ENCODE data around the gene ERICH4. TPM values are rescaled to one million over a fixed set of nuclear protein-coding genes. Genes with fewer than 3 reads are reported as not detected.
"Not testable (repeated sequence)": the region's sequence is repeated elsewhere in the genome, so short reads cannot be mapped to it uniquely, and the experiment has no call there.

Gene ERICH4
- total and polyA plus RNA-seq, 9 donors, result 0.12 to 3.7 (median 0.36) TPM; not detected in 5

- Histone ChIP-seq H3K27me3 (ENCODE audit: control insufficient read depth, insufficient read depth, low read length) (no peaks in the 10 kb centered on the region), H3K4me3 (ENCODE audit: low read length) (no peak overlapping the region), H3K9me3 (replicated peaks; ENCODE audit: control insufficient read depth, low read depth, low read length) (no peaks in the 10 kb centered on the region), H3K36me3 (ENCODE audit: control insufficient read depth, insufficient read depth, low read length) (no peaks in the 10 kb centered on the region), H3K27ac (ENCODE audit: low read length) (no peak overlapping the region), H3K4me1 (ENCODE audit: control insufficient read depth, insufficient read depth, low read length) (no peaks in the 10 kb centered on the region)
- DNase-seq, result no peak
Observed at GRCh38 chr19:41476583-41476982, 33.6 kb downstream of the ERICH4 start.

GRCh38 chr19:41478171-41478570, 35.2 kb downstream of the ERICH4 start:
- Histone ChIP-seq H3K27ac (ENCODE audit: low read length) (peak overlapping the region; percentile 93), H3K9me3 (replicated peaks; ENCODE audit: control insufficient read depth, low read depth, low read length) (no peaks in the 10 kb centered on the region), H3K4me1 (ENCODE audit: control insufficient read depth, insufficient read depth, low read length) (no peaks in the 10 kb centered on the region), H3K36me3 (ENCODE audit: control insufficient read depth, insufficient read depth, low read length) (no peaks in the 10 kb centered on the region), H3K27me3 (ENCODE audit: control insufficient read depth, insufficient read depth, low read length) (no peaks in the 10 kb centered on the region), H3K4me3 (ENCODE audit: low read length) (peak overlapping the region; percentile 31)
- no peak for DNase-seq
- 59% methylated on average over 7 of the region's 8 CpGs for WGBS (ENCODE audit: insufficient coverage)

- peak; percentile 45 for DNase-seq
- 72% methylated on average over 9 of the region's 15 CpGs for WGBS (ENCODE audit: insufficient coverage)
- Histone ChIP-seq H3K36me3 (ENCODE audit: control insufficient read depth, insufficient read depth, low read length) (no peaks in the 10 kb centered on the region), H3K4me1 (ENCODE audit: control insufficient read depth, insufficient read depth, low read length) (no peaks in the 10 kb centered on the region), H3K27ac (ENCODE audit: low read length) (peak overlapping the region; percentile 93), H3K27me3 (ENCODE audit: control insufficient read depth, insufficient read depth, low read length) (no peaks in the 10 kb centered on the region), H3K4me3 (ENCODE audit: low read length) (peak overlapping the region; percentile 31), H3K9me3 (replicated peaks; ENCODE audit: control insufficient read depth, low read depth, low read length) (no peaks in the 10 kb centered on the region)
Observed at GRCh38 chr19:41478875-41479756, 36.2 kb downstream of the ERICH4 start.

GRCh38 chr19:41479757-41480191, 36.8 kb downstream of the ERICH4 start:
- WGBS (ENCODE audit: insufficient coverage), result 77% methylated on average over 7 of the region's 8 CpGs
- peak overlapping the region; percentile 93 for H3K27ac ChIP-seq (ENCODE audit: low read length)
- H3K27me3 ChIP-seq (ENCODE audit: control insufficient read depth, insufficient read depth, low read length), result no peaks in the 10 kb centered on the region
- H3K4me1 ChIP-seq (ENCODE audit: control insufficient read depth, insufficient read depth, low read length), result no peaks in the 10 kb centered on the region
- peak; percentile 28 for DNase-seq
- no peak overlapping the region for H3K4me3 ChIP-seq (ENCODE audit: low read length)
- no peaks in the 10 kb centered on the region for H3K9me3 ChIP-seq (replicated peaks; ENCODE audit: control insufficient read depth, low read depth, low read length)
- H3K36me3 ChIP-seq (ENCODE audit: control insufficient read depth, insufficient read depth, low read length), result no peaks in the 10 kb centered on the region

- no peaks in the 10 kb centered on the region for H3K9me3 ChIP-seq (replicated peaks; ENCODE audit: control insufficient read depth, low read depth, low read length)
- H3K4me3 ChIP-seq (ENCODE audit: low read length), result no peak overlapping the region
- peak; percentile 21 for DNase-seq
- 81% methylated on average over 10 of the region's 12 CpGs for WGBS (ENCODE audit: insufficient coverage)
- H3K4me1 ChIP-seq (ENCODE audit: control insufficient read depth, insufficient read depth, low read length), result no peaks in the 10 kb centered on the region
- no peaks in the 10 kb centered on the region for H3K27me3 ChIP-seq (ENCODE audit: control insufficient read depth, insufficient read depth, low read length)
- H3K36me3 ChIP-seq (ENCODE audit: control insufficient read depth, insufficient read depth, low read length), result no peaks in the 10 kb centered on the region
- peak overlapping the region; percentile 93 for H3K27ac ChIP-seq (ENCODE audit: low read length)
Observed at GRCh38 chr19:41480336-41480735, 37.4 kb downstream of the ERICH4 start.

GRCh38 chr19:41484822-41485221, 41.9 kb downstream of the ERICH4 start:
- Histone ChIP-seq H3K36me3 (ENCODE audit: control insufficient read depth, insufficient read depth, low read length) (no peaks in the 10 kb centered on the region), H3K27me3 (ENCODE audit: control insufficient read depth, insufficient read depth, low read length) (no peaks in the 10 kb centered on the region), H3K9me3 (replicated peaks; ENCODE audit: control insufficient read depth, low read depth, low read length) (peaks cover 2% of the 10 kb centered on the region), H3K27ac (ENCODE audit: low read length) (no peak overlapping the region), H3K4me1 (ENCODE audit: control insufficient read depth, insufficient read depth, low read length) (no peaks in the 10 kb centered on the region), H3K4me3 (ENCODE audit: low read length) (no peak overlapping the region)
- 67% methylated on average over 1 of the region's 4 CpGs for WGBS (ENCODE audit: insufficient coverage)
- no peak for DNase-seq

- not testable (repeated sequence) for H3K27ac ChIP-seq (ENCODE audit: low read length); H3K4me1 ChIP-seq (ENCODE audit: control insufficient read depth, insufficient read depth, low read length); H3K4me3 ChIP-seq (ENCODE audit: low read length); H3K27me3 ChIP-seq (ENCODE audit: control insufficient read depth, insufficient read depth, low read length); H3K9me3 ChIP-seq (replicated peaks; ENCODE audit: control insufficient read depth, low read depth, low read length); DNase-seq; H3K36me3 ChIP-seq (ENCODE audit: control insufficient read depth, insufficient read depth, low read length)
- WGBS (ENCODE audit: insufficient coverage), result 76% methylated on average over 2 of the region's 4 CpGs
Observed at GRCh38 chr19:41486953-41487352, 44.0 kb downstream of the ERICH4 start.

- Histone ChIP-seq H3K9me3 (replicated peaks; ENCODE audit: control insufficient read depth, low read depth, low read length) (no peaks in the 10 kb centered on the region), H3K4me1 (ENCODE audit: control insufficient read depth, insufficient read depth, low read length) (no peaks in the 10 kb centered on the region), H3K4me3 (ENCODE audit: low read length) (no peak overlapping the region), H3K27me3 (ENCODE audit: control insufficient read depth, insufficient read depth, low read length) (no peaks in the 10 kb centered on the region), H3K27ac (ENCODE audit: low read length) (no peak overlapping the region), H3K36me3 (ENCODE audit: control insufficient read depth, insufficient read depth, low read length) (no peaks in the 10 kb centered on the region)
- DNase-seq, result no peak
- whole genome bisulfite sequencing (ENCODE audit: insufficient coverage), result 94% methylated on average over 5 of the region's 5 CpGs
Observed at GRCh38 chr19:41492843-41493242, 49.9 kb downstream of the ERICH4 start.

Other genes with a start within 250 kb of the ERICH4 start
- 0.09 TPM for gene CYP2S1, start 249.9 kb upstream of the ERICH4 start, total RNA-seq
- gene CYP2S1, start 249.9 kb upstream of the ERICH4 start, polyA plus RNA-seq (ENCODE audit: insufficient read depth in 1 of 8, insufficient read length in 8 of 8, low replicate concordance in 1 of 8), result 1 to 10 TPM in 2 of 8 donors, under 1 TPM in 6; 0.39 to 3.5 (median 0.58) TPM
- gene AXL, start 223.9 kb upstream of the ERICH4 start, total RNA-seq, result 39.8 TPM
- 10 to 100 TPM; 25.0 to 39.9 (median 28.7) TPM for gene AXL, start 223.9 kb upstream of the ERICH4 start, polyA plus RNA-seq (ENCODE audit: insufficient read depth in 1 of 8, insufficient read length in 8 of 8, low replicate concordance in 1 of 8)
- gene HNRNPUL1, start 178.8 kb upstream of the ERICH4 start, total RNA-seq, result 73.0 TPM
- gene HNRNPUL1, start 178.8 kb upstream of the ERICH4 start, polyA plus RNA-seq (ENCODE audit: insufficient read depth in 1 of 8, insufficient read length in 8 of 8, low replicate concordance in 1 of 8), result 100 to 1,000 TPM; 144 to 182 (median 162) TPM
- gene CCDC97, start 133.0 kb upstream of the ERICH4 start, total RNA-seq, result 14.4 TPM
- gene CCDC97, start 133.0 kb upstream of the ERICH4 start, polyA plus RNA-seq (ENCODE audit: insufficient read depth in 1 of 8, insufficient read length in 8 of 8, low replicate concordance in 1 of 8), result 10 to 100 TPM; 32.7 to 38.5 (median 35.6) TPM
- gene TGFB1, start 89.2 kb upstream of the ERICH4 start, total RNA-seq, result 4.0 TPM
- gene TGFB1, start 89.2 kb upstream of the ERICH4 start, polyA plus RNA-seq (ENCODE audit: insufficient read depth in 1 of 8, insufficient read length in 8 of 8, low replicate concordance in 1 of 8), result 10 to 100 TPM; 16.0 to 25.4 (median 21.0) TPM
- gene B9D2, start 79.0 kb upstream of the ERICH4 start, total RNA-seq, result 1.7 TPM
- gene B9D2, start 79.0 kb upstream of the ERICH4 start, polyA plus RNA-seq (ENCODE audit: insufficient read depth in 1 of 8, insufficient read length in 8 of 8, low replicate concordance in 1 of 8), result 1 to 10 TPM; 1.8 to 4.6 (median 2.6) TPM
- 4.2 TPM for gene TMEM91, start 66.6 kb upstream of the ERICH4 start, total RNA-seq
- gene TMEM91, start 66.6 kb upstream of the ERICH4 start, polyA plus RNA-seq (ENCODE audit: insufficient read depth in 1 of 8, insufficient read length in 8 of 8, low replicate concordance in 1 of 8), result 1 to 10 TPM; 2.6 to 9.2 (median 5.5) TPM
- gene EXOSC5, start 45.8 kb upstream of the ERICH4 start, total RNA-seq, result 8.7 TPM
- 10 to 100 TPM; 15.4 to 24.6 (median 18.6) TPM for gene EXOSC5, start 45.8 kb upstream of the ERICH4 start, polyA plus RNA-seq (ENCODE audit: insufficient read depth in 1 of 8, insufficient read length in 8 of 8, low replicate concordance in 1 of 8)
- 19.8 TPM for gene BCKDHA, start 45.3 kb upstream of the ERICH4 start, total RNA-seq
- gene BCKDHA, start 45.3 kb upstream of the ERICH4 start, polyA plus RNA-seq (ENCODE audit: insufficient read depth in 1 of 8, insufficient read length in 8 of 8, low replicate concordance in 1 of 8), result 10 to 100 TPM; 27.3 to 41.2 (median 33.6) TPM
- gene B3GNT8, start 15.8 kb upstream of the ERICH4 start, total RNA-seq, result 0.93 TPM
- gene B3GNT8, start 15.8 kb upstream of the ERICH4 start, polyA plus RNA-seq (ENCODE audit: insufficient read depth in 1 of 8, insufficient read length in 8 of 8, low replicate concordance in 1 of 8), result 1 to 10 TPM in 7 of 8 donors, under 1 TPM in 1; 0.68 to 7.4 (median 1.7) TPM
- 30.3 TPM for gene DMAC2, start 3.2 kb upstream of the ERICH4 start, total RNA-seq
- 10 to 100 TPM; 38.7 to 58.0 (median 45.1) TPM for gene DMAC2, start 3.2 kb upstream of the ERICH4 start, polyA plus RNA-seq (ENCODE audit: insufficient read depth in 1 of 8, insufficient read length in 8 of 8, low replicate concordance in 1 of 8)
- gene CEACAM21, start 133.0 kb downstream of the ERICH4 start, total RNA-seq, result 1.5 TPM
- 1 to 10 TPM; 1.4 to 4.1 (median 1.9) TPM for gene CEACAM21, start 133.0 kb downstream of the ERICH4 start, polyA plus RNA-seq (ENCODE audit: insufficient read depth in 1 of 8, insufficient read length in 8 of 8, low replicate concordance in 1 of 8)
- gene CEACAM4, start 183.9 kb downstream of the ERICH4 start, total RNA-seq, result not detected
- gene CEACAM4, start 183.9 kb downstream of the ERICH4 start, polyA plus RNA-seq (ENCODE audit: insufficient read depth in 1 of 8, insufficient read length in 8 of 8, low replicate concordance in 1 of 8), result under 1 TPM in 6 of 8 donors, not detected in 2; 0.10 to 0.35 (median 0.25) TPM
- gene CEACAM7, start 245.1 kb downstream of the ERICH4 start, total RNA-seq, result not detected
- under 1 TPM in 1 of 8 donors, not detected in 7; 0.12 TPM for gene CEACAM7, start 245.1 kb downstream of the ERICH4 start, polyA plus RNA-seq (ENCODE audit: insufficient read depth in 1 of 8, insufficient read length in 8 of 8, low replicate concordance in 1 of 8)